Measurements from ENCODE around the gene TNFRSF6B.

The TNFRSF6B gene

GRCh38 chr20:63675681-63676368, 20.6 kb upstream of the TNFRSF6B start:
- Histone ChIP-seq H3K4me1 (no peaks in the 10 kb centered on the region), H3K9me3 (no peaks in the 10 kb centered on the region), H3K27me3 (no peaks in the 10 kb centered on the region), H3K4me3 (ENCODE audit: low read depth, low read length) (no peak overlapping the region), H3K36me3 (peaks cover 41% of the 10 kb centered on the region)
- TF ChIP-seq CTCF (IDR thresholded peaks at IDR 0.05; ENCODE audit: low read depth, low read length): no peak
- no peak for DNase-seq

- DNase-seq: no peak
- Histone ChIP-seq H3K9me3 (no peaks in the 10 kb centered on the region), H3K27me3 (no peaks in the 10 kb centered on the region), H3K4me3 (ENCODE audit: low read depth, low read length) (no peak overlapping the region), H3K4me1 (no peaks in the 10 kb centered on the region), H3K36me3 (peaks cover 39% of the 10 kb centered on the region)
- no peak for TF ChIP-seq CTCF (IDR thresholded peaks at IDR 0.05; ENCODE audit: low read depth, low read length)
These were observed 18.4 kb upstream of the TNFRSF6B start for GRCh38 chr20:63678071-63678470.

GRCh38 chr20:63678667-63679465, 17.6 kb upstream of the TNFRSF6B start:
- Histone ChIP-seq H3K36me3 (peaks cover 37% of the 10 kb centered on the region), H3K27me3 (no peaks in the 10 kb centered on the region), H3K4me3 (ENCODE audit: low read depth, low read length) (no peak overlapping the region), H3K9me3 (no peaks in the 10 kb centered on the region), H3K4me1 (no peaks in the 10 kb centered on the region)
- no peak for TF ChIP-seq CTCF (IDR thresholded peaks at IDR 0.05; ENCODE audit: low read depth, low read length)
- DNase-seq: no peak

- no peaks in the 10 kb centered on the region for H3K9me3 ChIP-seq
- no peak overlapping the region for H3K4me3 ChIP-seq (ENCODE audit: low read depth, low read length)
- no peaks in the 10 kb centered on the region for H3K4me1 ChIP-seq
- peaks cover 29% of the 10 kb centered on the region for H3K36me3 ChIP-seq
- DNase-seq: no peak
- TF ChIP-seq CTCF (IDR thresholded peaks at IDR 0.05; ENCODE audit: low read depth, low read length): no peak
- no peaks in the 10 kb centered on the region for H3K27me3 ChIP-seq
These were observed 16.6 kb upstream of the TNFRSF6B start for GRCh38 chr20:63679799-63680305.

GRCh38 chr20:63680427-63680826, 16.0 kb upstream of the TNFRSF6B start:
- no peak for DNase-seq
- no peak overlapping the region for H3K4me3 ChIP-seq (ENCODE audit: low read depth, low read length)
- no peaks in the 10 kb centered on the region for H3K27me3 ChIP-seq
- no peaks in the 10 kb centered on the region for H3K9me3 ChIP-seq
- H3K4me1 ChIP-seq: no peaks in the 10 kb centered on the region
- H3K36me3 ChIP-seq: peaks cover 28% of the 10 kb centered on the region
- no peak for TF ChIP-seq CTCF (IDR thresholded peaks at IDR 0.05; ENCODE audit: low read depth, low read length)

All from BE2C (cell line).